ENCODE data around the gene MICAL2.

Gene MICAL2

GRCh38 chr11:12182676-12183541 lies 72.5 kb downstream of the MICAL2 start:
- in situ Hi-C loops (cut with MboI; ENCODE audit: low sequenced_read_pairs): no loop called here

- in situ Hi-C loops (cut with MboI; ENCODE audit: low sequenced_read_pairs): no loop called here
Observed at GRCh38 chr11:12183827-12184620, 73.6 kb downstream of the MICAL2 start.

GRCh38 chr11:12184699-12185098 lies 74.3 kb downstream of the MICAL2 start:
- in situ Hi-C loops (cut with MboI; ENCODE audit: low sequenced_read_pairs): no loop called here

GRCh38 chr11:12185106-12185690 lies 74.8 kb downstream of the MICAL2 start:
- in situ Hi-C loops (cut with MboI; ENCODE audit: low sequenced_read_pairs): no loop called here

GRCh38 chr11:12185914-12186313 lies 75.5 kb downstream of the MICAL2 start:
- in situ Hi-C loops (cut with MboI; ENCODE audit: low sequenced_read_pairs): no loop called here

GRCh38 chr11:12186701-12187100 lies 76.3 kb downstream of the MICAL2 start:
- in situ Hi-C loops (cut with MboI; ENCODE audit: low sequenced_read_pairs): no loop called here

- in situ Hi-C loops (cut with MboI; ENCODE audit: low sequenced_read_pairs): no loop called here
Observed at GRCh38 chr11:12187399-12187798, 77.0 kb downstream of the MICAL2 start.

GRCh38 chr11:12188548-12189317 lies 78.3 kb downstream of the MICAL2 start:
- in situ Hi-C loops (cut with MboI; ENCODE audit: low sequenced_read_pairs): no loop called here

GRCh38 chr11:12189543-12190235 lies 79.3 kb downstream of the MICAL2 start:
- in situ Hi-C loops (cut with MboI; ENCODE audit: low sequenced_read_pairs): no loop called here

- in situ Hi-C loops (cut with MboI; ENCODE audit: low sequenced_read_pairs): no loop called here
Observed at GRCh38 chr11:12190511-12190910, 80.1 kb downstream of the MICAL2 start.

GRCh38 chr11:12192794-12193514 lies 82.6 kb downstream of the MICAL2 start:
- in situ Hi-C loops (cut with MboI; ENCODE audit: low sequenced_read_pairs): no loop called here

- in situ Hi-C loops (cut with MboI; ENCODE audit: low sequenced_read_pairs): no loop called here
Observed at GRCh38 chr11:12193515-12194336, 83.3 kb downstream of the MICAL2 start.

GRCh38 chr11:12195768-12196167 lies 85.4 kb downstream of the MICAL2 start:
- in situ Hi-C loops (cut with MboI; ENCODE audit: low sequenced_read_pairs): no loop called here

- in situ Hi-C loops (cut with MboI; ENCODE audit: low sequenced_read_pairs): no loop called here
Observed at GRCh38 chr11:12196308-12196707, 85.9 kb downstream of the MICAL2 start.

- in situ Hi-C loops (cut with MboI; ENCODE audit: low sequenced_read_pairs): no loop called here
Observed at GRCh38 chr11:12196872-12197271, 86.5 kb downstream of the MICAL2 start.

GRCh38 chr11:12198251-12199222 lies 88.1 kb downstream of the MICAL2 start:
- in situ Hi-C loops (cut with MboI; ENCODE audit: low sequenced_read_pairs): no loop called here

GRCh38 chr11:12199231-12199948 lies 89.0 kb downstream of the MICAL2 start:
- in situ Hi-C loops (cut with MboI; ENCODE audit: low sequenced_read_pairs): no loop called here
